T-helper 22 cell (primary cell): ENCODE data around the gene TCEANC2.
"Not testable (repeated sequence)": the region's sequence is repeated elsewhere in the genome, so short reads cannot be mapped to it uniquely, and the experiment has no call there.

Source experiments
- DNase-seq: peaks from one replicate; pipeline ENCODE4 v3.0.0-alpha.2; 2020; ENCODE audit warnings: low read depth

The TCEANC2 gene

DNA sequence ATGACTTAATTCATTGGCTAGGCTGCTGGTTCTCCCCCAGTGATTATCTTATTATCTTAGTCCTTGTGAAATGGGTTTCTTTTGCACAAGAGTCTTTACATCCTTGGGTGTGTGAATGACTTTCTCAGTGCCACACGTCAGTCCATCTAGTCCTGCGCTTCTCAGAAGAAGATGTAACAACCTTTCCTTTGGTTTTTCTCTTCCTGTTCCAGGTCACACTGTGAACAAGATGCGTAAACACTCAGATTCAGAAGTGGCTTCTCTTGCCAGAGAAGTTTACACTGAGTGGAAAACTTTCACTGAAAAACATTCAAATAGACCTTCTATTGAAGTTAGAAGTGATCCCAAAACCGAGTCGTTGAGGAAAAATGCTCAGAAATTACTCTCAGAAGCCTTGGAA, 35.0 kb downstream of the TCEANC2 start:
- DNase-seq: no peak

DNA sequence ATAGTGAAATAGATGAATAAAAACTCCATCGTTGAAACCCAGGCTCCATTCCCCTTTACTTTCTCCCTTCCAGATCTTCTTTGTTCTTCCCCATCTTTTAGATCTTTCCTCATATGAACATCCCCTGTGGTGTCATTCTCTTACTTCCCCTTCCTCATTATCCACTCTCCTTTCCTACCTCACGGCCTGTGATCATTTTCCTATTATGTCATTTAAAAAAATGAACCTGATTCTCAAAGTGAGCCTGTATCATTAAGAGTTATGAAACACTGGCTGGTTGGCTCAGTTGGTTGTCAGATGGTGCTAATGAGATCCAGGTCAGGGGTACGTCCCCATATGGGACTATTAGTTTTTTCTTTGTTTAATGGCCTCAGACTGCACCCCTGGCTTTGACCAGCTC, 38.3 kb downstream of the TCEANC2 start:
- no peak for DNase-seq

DNA sequence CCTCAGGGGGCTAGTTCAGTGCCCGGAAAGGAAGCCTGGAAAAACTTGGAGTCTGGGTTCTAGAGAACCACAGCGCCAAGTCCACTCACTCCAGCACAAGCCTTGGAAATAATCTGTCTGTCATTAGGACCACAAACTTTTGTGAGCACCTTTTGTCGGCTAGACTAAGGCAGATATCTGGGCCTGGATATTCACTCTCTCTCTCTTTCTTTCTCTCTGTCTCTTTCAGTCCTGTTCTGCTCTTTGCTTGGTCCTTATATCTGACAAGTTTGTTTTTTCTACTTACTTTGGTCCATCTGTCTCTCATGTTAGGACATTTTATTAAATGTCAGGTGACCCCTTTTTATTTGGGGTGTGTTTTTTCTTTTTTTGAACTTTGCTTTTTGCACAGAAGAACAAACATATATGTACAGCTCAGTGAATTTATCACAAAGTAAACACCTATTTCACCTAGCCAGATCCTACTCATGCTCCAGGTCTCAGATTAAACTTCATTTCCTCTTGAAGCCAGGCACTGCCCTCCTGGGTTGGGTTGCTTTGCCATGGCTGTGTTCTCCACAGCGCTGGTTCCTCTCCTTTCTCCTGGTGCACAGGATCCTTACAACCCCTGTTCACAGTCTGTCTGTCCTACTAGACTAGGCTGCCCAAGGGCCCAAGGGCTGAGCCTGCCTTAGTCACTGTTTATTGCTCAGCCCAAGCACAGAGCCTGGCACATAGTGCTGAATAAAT, 40.8 kb downstream of the TCEANC2 start:
- no peak for DNase-seq

DNA sequence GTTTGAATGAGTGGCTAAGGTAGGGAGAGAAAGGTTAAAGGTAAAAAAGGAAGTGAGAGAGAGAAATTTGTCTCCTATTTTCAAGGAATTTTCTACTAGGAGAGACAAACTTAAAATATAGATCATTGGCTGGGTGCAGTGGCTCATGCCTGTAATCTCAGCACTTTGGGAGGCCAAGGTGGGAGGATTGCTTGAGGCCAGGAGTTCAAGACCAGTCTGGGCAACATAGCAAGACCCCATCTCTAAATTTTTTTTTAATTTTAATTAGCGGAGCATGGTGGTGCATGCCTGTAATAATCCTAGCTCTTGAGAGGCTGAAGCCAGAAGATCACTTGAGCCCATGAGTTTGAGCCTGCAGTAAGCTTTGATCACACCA, 41.3 kb downstream of the TCEANC2 start:
- DNase-seq: not testable (repeated sequence)

DNA sequence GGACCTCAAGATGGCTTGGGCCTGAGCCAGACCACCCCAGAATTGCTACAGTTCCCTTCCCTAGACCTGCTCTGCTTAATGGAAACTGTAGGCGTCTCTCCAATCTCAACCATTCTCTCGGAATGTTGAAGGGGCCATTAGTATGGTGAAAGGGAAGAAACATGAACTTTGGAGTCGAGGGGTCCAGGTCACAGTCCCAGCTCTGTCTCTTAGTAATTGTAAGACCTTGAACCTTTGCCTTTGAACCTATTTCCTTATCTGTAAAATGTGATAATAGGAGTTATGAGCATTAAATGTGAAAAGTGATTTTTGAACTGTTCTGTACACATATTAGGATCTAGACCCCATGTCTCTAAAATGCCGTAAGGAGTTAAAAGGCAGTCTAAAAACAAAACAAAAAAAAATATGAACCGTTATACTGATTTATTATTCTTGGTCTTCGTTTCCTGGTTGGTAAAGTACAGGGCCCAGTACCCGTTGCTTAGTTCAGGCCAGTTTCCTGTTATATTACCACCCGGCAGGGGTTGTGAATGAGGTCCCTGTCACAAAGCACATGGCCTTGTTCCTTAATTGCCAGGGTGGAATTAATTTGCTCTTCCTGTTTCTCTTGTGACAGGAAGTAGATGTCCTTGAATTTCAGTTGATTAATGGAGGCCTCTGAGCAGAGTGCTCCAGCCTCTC, 42.3 kb downstream of the TCEANC2 start:
- no peak for DNase-seq

DNA sequence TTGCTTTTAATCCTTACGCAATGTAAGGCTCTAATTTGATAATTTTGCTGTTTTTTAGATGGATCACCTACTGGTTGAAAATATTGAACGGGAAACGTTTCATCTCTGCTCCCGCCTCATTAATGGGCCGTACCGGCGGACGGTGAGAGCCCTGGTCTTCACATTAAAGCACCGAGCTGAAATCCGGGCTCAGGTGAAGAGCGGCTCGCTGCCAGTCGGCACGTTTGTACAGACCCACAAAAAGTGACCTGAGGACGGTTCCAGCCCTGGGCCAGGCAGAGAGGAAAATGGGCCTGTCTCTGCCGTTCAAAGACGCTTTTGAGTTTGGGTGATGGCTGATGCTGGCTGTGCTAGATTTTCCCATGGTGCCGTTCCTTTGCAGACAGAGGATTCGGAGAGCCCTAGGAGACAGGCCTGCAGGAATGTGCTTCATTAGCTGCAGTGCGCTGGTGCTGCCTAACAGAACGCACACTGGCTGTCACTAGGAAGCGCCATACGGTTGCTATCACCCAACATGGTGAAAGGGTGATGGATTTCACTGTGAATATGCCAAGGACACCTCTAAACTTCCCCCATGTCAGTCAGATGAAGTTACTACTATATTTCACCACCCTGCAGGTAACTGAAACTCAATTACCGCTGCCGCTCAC, 42.9 kb downstream of the TCEANC2 start:
- DNase-seq: no peak

DNA sequence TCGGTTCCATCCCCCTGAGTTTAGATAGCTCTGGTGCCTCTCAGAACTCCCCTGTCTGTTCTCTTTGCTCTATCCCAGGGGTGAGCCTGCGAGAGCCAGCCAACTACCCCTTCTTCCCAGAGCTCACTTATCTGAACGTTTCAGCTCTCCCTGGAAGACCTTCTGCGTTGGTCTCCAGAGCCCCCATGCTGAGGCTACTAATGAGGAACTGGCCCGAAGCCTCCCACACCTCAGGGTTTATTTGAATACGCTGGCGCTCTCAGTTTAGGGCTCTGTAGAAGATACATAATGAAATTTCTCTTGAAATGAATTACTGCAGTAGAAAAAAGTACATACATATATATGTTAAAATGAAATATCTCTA, 43.5 kb downstream of the TCEANC2 start:
- DNase-seq: no peak

DNA sequence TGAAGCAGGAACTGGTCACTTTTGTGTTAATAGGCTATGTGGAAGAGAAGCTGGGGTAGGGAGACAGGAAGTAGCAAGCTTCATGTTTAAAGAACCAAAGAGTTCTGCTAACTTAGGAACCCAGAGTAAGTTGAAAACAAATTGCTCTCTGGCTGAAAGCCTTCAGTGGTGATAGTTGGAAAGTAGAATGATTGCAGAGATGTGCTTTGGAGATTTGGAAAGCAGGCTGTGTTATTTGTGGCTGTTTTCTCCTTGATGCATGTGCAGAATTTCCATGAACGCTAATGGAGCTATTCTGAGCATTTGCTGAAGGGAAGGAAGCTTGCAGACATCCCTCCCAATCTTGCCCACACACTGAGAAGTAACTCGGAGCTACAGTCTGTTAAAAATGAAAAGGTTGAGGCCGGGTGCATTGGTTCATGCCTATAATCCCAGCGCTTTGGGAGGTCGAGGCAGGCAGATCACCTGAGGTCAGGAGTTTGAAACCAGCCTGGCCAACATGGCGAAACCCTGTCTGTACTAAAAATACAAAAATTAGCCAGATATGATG, 45.7 kb downstream of the TCEANC2 start:
- no peak for DNase-seq

DNA sequence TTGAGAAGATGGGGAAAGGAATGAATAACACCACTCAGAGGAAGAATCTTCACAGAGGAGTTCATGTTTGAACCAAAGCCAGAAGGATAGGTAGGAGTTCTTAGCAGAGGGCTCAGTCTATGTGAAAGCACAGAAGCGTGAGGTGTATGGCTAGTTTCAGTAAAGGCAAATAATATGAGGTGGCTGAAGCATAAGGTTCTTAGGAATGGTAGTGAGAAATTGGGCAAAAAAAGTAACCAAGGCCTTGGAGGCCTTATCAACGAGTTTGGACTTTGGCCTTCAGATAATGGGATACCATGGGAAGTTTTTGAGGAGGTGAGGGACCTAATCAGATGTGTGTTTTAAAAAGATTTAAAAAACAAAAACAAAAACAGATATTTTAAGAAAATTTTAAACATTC, 47.1 kb downstream of the TCEANC2 start:
- DNase-seq: no peak

DNA sequence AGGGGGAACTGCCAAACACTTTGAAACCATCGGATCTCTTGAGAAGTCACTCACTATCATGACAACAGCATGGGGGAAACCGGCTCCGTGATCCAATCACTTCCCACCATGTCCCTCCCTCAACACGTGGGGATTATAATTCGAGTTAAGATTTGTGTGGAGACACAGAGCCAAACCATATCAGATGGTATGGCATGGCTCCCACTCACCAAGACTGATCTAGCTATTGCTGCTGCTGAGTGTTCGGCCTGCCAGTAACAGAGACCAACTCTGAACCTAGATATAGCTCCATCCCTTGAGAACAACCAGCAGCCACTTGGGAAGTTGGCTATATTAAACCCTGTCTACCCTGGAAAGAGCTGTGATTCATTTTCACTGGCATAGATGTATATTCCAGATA, 50.0 kb downstream of the TCEANC2 start:
- DNase-seq: no peak

DNA sequence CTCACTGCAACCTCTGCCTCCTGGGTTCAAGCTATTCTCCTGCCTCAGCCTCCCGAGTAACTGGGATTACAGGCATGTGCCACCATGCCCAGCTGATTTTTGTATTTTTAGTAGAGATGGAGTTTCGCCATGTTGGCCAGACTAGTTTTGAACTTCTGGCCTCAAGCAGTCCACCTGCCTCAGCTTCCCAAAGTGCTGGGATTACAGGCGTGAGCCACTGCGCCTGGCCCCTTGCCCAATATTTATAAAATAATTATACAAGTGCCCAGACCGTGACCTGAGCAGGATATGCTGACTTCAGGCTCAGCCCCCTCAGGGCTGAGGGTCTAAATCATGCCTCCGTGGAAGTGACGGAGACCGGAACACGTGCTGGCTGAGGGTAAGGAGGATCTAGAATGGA, 51.2 kb downstream of the TCEANC2 start:
- not testable (repeated sequence) for DNase-seq

DNA sequence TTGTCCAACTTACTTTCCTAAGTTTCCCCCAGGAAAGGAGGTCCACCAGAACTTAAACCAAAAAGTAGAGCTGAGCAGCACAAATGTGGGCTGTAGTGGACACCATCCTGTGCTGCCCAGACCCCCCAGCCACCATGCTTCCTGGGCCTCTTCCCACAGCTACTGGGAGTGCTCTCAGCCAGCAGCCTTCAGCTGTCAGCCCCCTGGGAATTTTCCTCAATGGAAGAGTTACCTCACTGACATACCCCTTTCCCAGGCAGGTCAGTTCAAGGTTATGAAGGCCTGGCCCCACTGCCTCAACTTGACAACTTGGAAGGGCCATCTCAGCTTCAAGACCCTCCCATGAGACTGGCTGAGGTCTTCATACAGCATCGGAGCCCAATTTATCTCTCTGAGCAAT, 51.7 kb downstream of the TCEANC2 start:
- no peak for DNase-seq

DNA sequence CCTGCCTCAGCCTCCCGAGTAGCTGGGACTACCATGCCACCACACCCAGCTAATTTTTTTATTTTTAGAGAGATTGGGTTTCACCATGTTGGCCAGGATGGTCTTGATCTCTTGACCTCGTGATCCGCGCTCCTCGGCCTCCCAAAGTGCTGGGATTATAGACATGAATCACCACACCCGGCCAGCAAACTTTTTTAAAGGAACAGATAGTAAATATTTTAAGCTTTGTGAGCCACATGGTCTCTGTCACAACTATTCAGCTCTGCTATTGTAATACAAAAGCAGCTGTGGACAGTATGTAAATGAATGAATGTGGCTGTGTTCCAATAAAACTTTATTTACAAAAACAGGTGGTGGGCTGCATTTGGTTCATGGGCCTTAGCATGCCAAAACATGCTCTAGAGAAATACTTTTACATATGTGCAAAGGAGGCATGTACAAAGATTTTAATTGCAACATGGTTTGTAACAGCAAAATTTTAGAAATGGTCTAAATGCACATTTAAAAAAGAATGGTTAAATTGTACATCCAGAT, 52.4 kb downstream of the TCEANC2 start:
- no peak for DNase-seq

DNA sequence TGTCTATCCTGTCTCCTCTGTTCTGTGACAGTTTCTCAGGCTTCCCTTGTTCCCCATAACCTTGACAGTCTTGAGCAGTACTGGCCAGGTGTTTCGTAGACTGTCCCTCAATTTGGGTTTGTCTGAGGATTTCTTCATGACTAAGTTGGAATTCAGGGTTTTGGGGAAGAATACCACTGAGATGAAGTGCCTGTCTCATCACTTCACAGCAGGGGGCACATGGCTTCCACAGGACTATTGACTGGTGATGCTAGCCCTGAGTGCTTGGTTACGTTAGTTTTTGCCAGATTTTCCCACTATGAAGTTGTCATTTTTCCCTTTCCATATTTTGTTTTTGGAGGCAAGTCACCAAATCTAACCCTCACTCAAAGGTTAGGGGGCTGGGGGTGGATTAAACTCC, 53.7 kb downstream of the TCEANC2 start:
- DNase-seq: no peak

DNA sequence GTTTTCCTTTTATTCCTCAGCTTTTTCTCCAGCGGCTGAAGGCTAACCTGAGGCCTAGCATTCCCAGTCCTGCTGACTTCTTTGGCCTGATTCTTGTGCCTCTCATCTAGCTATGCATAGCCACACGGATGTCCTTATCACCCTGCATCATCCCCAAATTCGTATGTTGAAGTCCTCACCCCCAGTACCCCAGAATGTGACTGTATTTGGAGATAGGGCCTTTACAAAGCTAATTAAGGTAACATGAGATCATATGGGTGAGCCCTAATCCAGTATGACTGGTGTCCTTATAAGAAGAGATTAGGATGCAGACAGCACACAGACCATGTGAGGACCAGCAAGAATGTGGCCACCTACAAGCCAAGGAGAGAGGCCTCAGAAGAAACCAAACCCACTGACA, 54.7 kb downstream of the TCEANC2 start:
- DNase-seq: no peak

DNA sequence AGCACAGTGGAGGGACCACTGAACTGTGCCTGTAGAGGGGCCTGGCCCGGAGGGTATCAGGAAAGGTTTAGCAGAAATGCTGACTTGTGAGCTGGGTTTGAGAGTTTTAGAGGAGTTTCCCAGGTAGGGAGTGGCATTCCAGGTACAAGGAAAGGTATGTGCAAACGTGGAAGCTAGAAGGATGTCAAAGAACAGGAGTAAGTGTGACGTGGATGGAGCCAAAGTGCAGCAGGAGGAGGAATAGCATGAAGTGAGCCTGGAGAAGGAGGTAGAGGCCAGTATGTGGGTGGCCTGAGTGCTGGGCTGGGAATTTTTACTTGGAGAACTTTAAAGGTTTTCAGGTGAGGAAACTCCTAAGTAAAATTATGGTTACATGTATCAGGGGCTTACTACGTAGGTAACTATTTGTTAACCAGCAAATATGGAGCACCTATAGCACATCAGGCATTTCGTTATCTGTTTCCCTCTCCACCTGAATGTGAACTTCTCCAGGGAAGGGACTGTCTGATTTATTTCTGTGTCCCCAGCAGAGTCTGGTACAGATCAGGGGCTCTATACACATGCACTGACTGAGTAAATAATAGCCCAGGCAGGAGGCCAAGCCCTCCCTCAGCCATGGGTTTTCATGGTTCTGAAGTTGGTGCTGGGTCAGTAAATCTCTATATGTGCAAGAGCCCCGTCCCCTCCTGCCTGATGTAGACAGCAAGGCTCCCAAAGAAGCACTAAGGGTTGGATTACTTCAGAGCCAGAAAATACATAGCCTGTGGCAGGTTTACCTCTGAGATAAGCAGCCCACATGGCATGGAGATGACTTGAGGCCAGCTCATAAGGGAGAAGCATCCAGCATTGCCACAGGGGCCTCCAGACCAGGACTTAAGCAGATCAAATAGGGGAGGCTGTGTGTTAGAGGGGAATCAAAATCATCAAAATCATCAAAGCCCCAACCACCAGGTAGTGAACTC, 56.0 kb downstream of the TCEANC2 start:
- no peak for DNase-seq

DNA sequence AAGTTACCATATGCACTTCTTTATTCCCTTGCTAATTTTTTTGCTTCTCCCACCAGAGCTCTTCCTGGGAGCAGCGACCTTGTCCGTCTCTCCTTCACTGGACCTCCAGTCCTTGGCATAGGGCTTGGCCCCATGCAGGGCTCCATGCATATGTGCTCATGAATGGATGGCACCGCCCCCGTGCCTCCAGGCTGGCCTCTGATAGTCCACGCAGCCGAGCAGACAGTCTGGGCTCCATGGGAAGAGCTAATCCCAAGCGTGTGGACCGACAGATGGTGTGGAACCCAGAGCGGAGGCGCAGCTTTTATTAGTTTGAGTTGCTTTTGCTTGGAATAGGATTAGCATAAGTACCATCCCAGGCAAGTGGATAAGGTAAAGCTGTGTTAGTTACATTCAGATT, 57.6 kb downstream of the TCEANC2 start:
- no peak for DNase-seq

DNA sequence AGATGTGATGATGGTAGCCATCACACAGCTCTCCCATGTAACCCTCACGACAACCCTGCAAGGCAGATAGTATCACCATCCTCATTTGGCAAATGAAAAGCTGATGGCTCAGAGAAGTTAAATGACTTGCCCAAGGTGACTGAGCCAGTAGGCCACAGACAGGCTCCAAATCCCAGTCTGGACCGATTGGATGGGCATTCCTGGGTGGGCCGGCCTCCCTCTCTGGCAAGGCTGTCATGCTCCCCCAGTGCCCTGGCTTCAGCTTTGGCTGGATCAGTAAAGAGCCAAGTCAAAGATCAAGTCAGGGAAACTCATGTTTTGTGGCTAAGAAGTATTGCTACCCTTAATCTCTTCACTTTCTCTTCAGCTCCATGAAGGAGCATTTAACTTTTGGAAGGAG, 58.2 kb downstream of the TCEANC2 start:
- no peak for DNase-seq

DNA sequence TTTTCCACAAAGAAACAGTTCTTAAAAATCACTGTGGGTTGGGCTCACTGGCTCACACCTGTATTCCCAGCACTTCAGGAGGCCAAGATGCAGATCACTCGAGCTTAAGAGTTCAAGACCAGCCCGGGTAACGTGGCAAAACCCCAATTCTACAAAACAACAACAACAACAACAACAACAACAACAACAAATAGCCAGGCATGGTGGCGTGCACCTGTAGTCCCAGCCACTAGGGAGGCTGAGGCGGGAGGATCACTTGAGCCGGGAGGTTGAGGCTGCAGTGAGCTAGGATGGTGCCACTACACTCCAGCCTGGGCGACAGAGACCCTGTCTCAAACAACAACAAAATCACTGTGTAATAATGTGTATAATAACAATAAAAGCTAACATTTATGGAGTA, 58.6 kb downstream of the TCEANC2 start:
- no peak for DNase-seq

DNA sequence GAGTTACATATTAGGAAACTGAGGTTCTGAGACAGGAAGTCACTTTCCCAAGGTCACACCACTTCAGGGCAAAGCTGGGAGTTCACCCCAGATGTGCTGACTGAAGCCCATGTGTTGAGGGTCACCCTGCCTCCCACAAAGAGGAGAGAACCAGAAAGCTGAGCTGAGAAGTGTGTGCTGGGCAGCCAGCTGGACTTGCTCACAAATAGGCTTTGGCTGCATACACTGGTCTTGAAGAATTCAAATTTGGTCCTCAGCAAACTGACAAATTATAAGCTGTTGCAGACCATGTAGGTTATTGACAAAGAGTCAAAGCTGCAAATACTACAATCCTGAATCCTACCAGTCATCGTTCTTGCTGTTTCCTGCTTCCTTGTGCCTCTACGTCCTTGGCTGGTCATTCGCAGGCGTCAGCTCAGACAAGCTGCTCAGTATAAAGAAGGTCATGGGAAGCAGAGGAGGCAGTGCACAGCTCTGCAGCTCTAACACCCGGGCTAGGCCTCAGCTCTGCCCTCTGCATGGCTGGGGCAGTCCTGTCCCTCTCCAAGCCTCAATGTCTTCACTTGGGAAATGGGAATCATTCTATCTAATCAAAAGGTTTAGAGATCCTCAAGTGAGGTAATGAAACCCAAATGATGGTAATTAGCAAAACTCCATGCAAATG, 59.4 kb downstream of the TCEANC2 start:
- no peak for DNase-seq

DNA sequence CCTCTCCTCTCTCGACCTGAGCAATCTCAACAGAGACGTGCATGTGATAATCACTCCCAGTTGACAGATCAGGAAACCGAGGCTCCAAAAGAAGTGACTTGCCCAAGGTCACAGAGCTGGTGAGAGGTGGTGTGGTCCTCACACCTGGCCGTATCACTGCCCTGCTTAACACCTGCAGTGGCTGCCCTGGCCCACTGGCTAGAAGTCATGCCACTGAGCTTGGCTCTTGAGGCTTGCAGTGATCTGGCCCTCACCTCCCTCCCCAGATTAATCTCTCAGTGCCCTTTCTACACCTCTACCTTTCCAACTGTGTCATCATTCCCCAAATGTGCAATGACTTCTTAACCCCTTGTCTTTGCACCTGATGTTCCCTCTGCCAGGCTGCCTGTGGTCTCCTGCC, 60.6 kb downstream of the TCEANC2 start:
- no peak for DNase-seq
